ENCODE data around the gene AK5. TPM values are rescaled to one million over a fixed set of nuclear protein-coding genes. Genes with fewer than 3 reads are reported as not detected.

The AK5 gene
- polyA plus RNA-seq, 1 donor (not counting 4 experiments of a cell fraction or from before 2014, with no cell fraction given), result 0.30 TPM

GRCh38 chr1:77538956-77539518 lies 257.2 kb downstream of the AK5 start:
- Histone ChIP-seq H2AFZ (ENCODE audit: control insufficient read depth, low read length) (peak overlapping the region; percentile 23), H3K27ac (ENCODE audit: control insufficient read depth, insufficient read depth, low read length) (peak overlapping the region; percentile 70), H4K20me1 (ENCODE audit: control insufficient read depth, extremely low read depth, insufficient read depth, low read length) (no peaks in the 10 kb centered on the region), H3K27me3 (ENCODE audit: control insufficient read depth, extremely low read depth, insufficient read depth, low read length) (no peaks in the 10 kb centered on the region), H3K4me3 (ENCODE audit: control insufficient read depth in 2 of 3, extremely low read depth in 1 of 3, insufficient read depth in 2 of 3, low read depth in 1 of 3, low read length in 3 of 3) (no peak overlapping the region), H3K4me1 (ENCODE audit: control insufficient read depth, extremely low read depth, insufficient read depth, low read length) (peaks cover 44% of the 10 kb centered on the region), H3K79me2 (ENCODE audit: control insufficient read depth, insufficient read depth, low read length) (no peaks in the 10 kb centered on the region), H3K9ac (ENCODE audit: control insufficient read depth, extremely low read depth, insufficient read depth, low read length) (peak overlapping the region; percentile 2), H3K36me3 (ENCODE audit: control insufficient read depth in 2 of 2, extremely low read depth in 1 of 2, insufficient read depth in 2 of 2, low read length in 2 of 2) (no peaks in the 10 kb centered on the region), H3K4me2 (ENCODE audit: control insufficient read depth, extremely low read depth, insufficient read depth, low read depth, low read length) (peak overlapping the region; percentile 33), H3K9me1 (ENCODE audit: control insufficient read depth, extremely low read depth, insufficient read depth, low read length) (no peaks in the 10 kb centered on the region), H3K9me3 (ENCODE audit: control insufficient read depth, low read depth, low read length) (no peaks in the 10 kb centered on the region)
- no peak for DNase-seq (ENCODE audit: low read depth, low spot score)
- peak; percentile 84 for FAIRE-seq
- dilution Hi-C loops (cut with MboI; ENCODE audit: extremely low pct_ligation_motif_present, low sequenced_read_pairs), result no loop called here
- TF ChIP-seq CTCF (optimal IDR thresholded peaks at IDR 0.05 in 1 of 3, IDR thresholded peaks at IDR 0.05 in 1 of 3, conservative IDR thresholded peaks at IDR 0.05 in 1 of 3; ENCODE audit: extremely low read depth in 1 of 3, insufficient read depth in 2 of 3, low read length in 3 of 3) (no peak), EZH2 (IDR thresholded peaks at IDR 0.05; ENCODE audit: low read length) (no peak)

- peak overlapping the region; percentile 2 for H3K9ac ChIP-seq (ENCODE audit: control insufficient read depth, extremely low read depth, insufficient read depth, low read length)
- dilution Hi-C loops (cut with MboI; ENCODE audit: extremely low pct_ligation_motif_present, low sequenced_read_pairs), result no loop called here
- H2AFZ ChIP-seq (ENCODE audit: control insufficient read depth, low read length), result peak overlapping the region; percentile 23
- no peaks in the 10 kb centered on the region for H3K9me1 ChIP-seq (ENCODE audit: control insufficient read depth, extremely low read depth, insufficient read depth, low read length)
- no peaks in the 10 kb centered on the region for H3K36me3 ChIP-seq (ENCODE audit: control insufficient read depth in 2 of 2, extremely low read depth in 1 of 2, insufficient read depth in 2 of 2, low read length in 2 of 2)
- peak overlapping the region; percentile 33 for H3K4me2 ChIP-seq (ENCODE audit: control insufficient read depth, extremely low read depth, insufficient read depth, low read depth, low read length)
- H4K20me1 ChIP-seq (ENCODE audit: control insufficient read depth, extremely low read depth, insufficient read depth, low read length), result no peaks in the 10 kb centered on the region
- H3K9me3 ChIP-seq (ENCODE audit: control insufficient read depth, low read depth, low read length), result no peaks in the 10 kb centered on the region
- no peaks in the 10 kb centered on the region for H3K27me3 ChIP-seq (ENCODE audit: control insufficient read depth, extremely low read depth, insufficient read depth, low read length)
- peaks cover 38% of the 10 kb centered on the region for H3K4me1 ChIP-seq (ENCODE audit: control insufficient read depth, extremely low read depth, insufficient read depth, low read length)
- no peaks in the 10 kb centered on the region for H3K79me2 ChIP-seq (ENCODE audit: control insufficient read depth, insufficient read depth, low read length)
- no peak for FAIRE-seq
- no peak overlapping the region for H3K4me3 ChIP-seq (ENCODE audit: control insufficient read depth in 2 of 3, extremely low read depth in 1 of 3, insufficient read depth in 2 of 3, low read depth in 1 of 3, low read length in 3 of 3)
- TF ChIP-seq EZH2 (IDR thresholded peaks at IDR 0.05; ENCODE audit: low read length) (no peak), CTCF (optimal IDR thresholded peaks at IDR 0.05 in 1 of 3, IDR thresholded peaks at IDR 0.05 in 1 of 3, conservative IDR thresholded peaks at IDR 0.05 in 1 of 3; ENCODE audit: extremely low read depth in 1 of 3, insufficient read depth in 2 of 3, low read length in 3 of 3) (no peak)
- peak overlapping the region; percentile 70 for H3K27ac ChIP-seq (ENCODE audit: control insufficient read depth, insufficient read depth, low read length)
- DNase-seq (ENCODE audit: low read depth, low spot score), result peak; percentile 59
Observed at GRCh38 chr1:77539519-77540142, 257.8 kb downstream of the AK5 start.
